BJ (cell line): ENCODE measurements around the gene ITGA11. TPM values are rescaled to one million over a fixed set of nuclear protein-coding genes. Genes with fewer than 3 reads are reported as not detected.

Experiments used
- CTCF ChIA-PET: fragments of 350-600 bp; formaldehyde crosslinking; extraction: SDS; loops from one replicate; lab custom pipeline; 2021; ENCODE audit warnings: antibody characterized with exemption, inconsistent platforms; lab: Yijun Ruan, JAX
- POLR2A ChIA-PET: fragments of 300-600 bp; sonication (Branson Sonifier 250); formaldehyde crosslinking; extraction: SDS; loops from one replicate; lab custom pipeline; 2021; ENCODE audit warnings: antibody characterized with exemption; lab: Charles Lee
- DNase-seq: peaks from one replicate; pipeline ENCODE4 v3.0.0-alpha.2; 2011; ENCODE audit warnings: low read depth
- H3K27me3 ChIP-seq: 2 replicates; pipeline ENCODE4 v1.6.0; 2011; ENCODE audit warnings: low read length; ENCODE audit not compliant: control insufficient read depth, insufficient read depth
- H3K36me3 ChIP-seq: 2 replicates; pipeline ENCODE4 v1.5.1; 2011; ENCODE audit warnings: low read length; ENCODE audit not compliant: control insufficient read depth, insufficient read depth
- H3K4me3 ChIP-seq: 2 replicates; pipeline ENCODE4 v1.5.1; 2011; ENCODE audit warnings: low read depth, mild to moderate bottlenecking, control low read depth, low read length
- CTCF ChIP-seq: IDR thresholded peaks from 2 replicates; pipeline ENCODE4 v1.5.1; 2011; ENCODE audit warnings: low read depth, mild to moderate bottlenecking, control low read depth, inconsistent platforms, low read length, moderate library complexity; ENCODE audit not compliant: insufficient read depth
- polyA plus RNA-seq: library from polyadenylated mRNA; depleted of rRNA; stranded (reverse); fragments of >200 nt; gene quantifications from 2 replicates; pipeline ENCODE4 v1.2.3, GENCODE V29; 2011

ITGA11 gene
- polyA plus RNA-seq, 1 experiment = 72.7 TPM

DNA sequence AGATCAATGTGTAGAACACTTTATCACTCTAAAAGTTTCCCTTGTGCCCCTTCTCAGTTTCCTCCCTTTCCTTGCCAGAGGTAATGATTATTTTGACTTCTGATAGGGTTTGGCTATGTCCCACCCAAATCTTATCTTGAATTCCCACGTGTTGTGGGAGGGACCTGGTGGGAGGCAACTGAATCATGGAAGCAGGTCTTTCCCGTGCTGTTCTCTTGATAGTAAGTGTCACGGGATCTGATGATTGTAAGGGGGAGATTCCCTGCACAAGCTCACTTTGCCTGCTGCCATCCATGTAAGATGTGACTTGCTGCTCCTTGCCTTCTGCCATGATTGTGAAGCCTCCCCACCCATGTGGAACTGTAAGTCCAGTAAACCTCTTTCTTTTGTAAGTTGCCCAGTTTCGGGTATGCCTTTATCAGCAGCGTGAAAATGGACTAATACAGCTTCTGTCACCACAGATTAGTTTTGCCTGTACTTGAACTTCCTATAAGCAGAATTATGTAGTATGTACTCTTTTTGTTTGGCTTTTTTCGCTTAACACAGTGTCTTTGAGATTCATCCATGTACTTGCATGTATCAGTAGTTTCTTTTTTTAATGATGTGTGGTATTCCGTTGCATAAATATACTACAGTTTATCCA lies 147.2 kb downstream of the ITGA11 start:
- CTCF ChIA-PET = interaction anchor here (0.6 to 1.7 kb wide), 3 partner anchors 22 to 667 kb away, joined by 3 to 4 read pairs (median 3); no protein-coding TSS in a partner anchor
- no peak for DNase-seq
- no peak for TF ChIP-seq CTCF
- Histone ChIP-seq H3K27me3 (no peaks in the 10 kb centered on the region), H3K4me3 (no peak overlapping the region), H3K36me3 (peaks cover under 1% of the 10 kb centered on the region; the same call in 1 of the 2 replicates)
- POLR2A ChIA-PET = no interaction called here

DNA sequence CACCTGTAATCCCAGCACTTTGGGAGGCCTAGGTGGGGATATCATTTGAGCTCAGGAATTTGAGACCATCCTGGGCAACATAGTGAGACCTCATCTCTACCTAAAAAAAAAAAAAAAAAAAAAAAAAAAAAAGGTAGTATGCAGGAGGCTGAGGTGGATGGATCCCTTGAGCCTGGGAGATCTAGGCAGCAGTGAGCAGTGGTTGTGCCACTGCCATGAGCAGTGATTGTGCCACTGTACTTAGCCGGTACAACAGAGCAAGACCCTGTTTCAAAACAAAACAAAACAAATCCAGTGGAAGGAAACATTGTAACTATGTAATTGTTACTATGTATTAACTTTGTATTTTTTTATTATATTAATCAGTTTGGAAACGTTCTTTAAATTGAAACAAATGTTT lies 148.6 kb downstream of the ITGA11 start:
- CTCF ChIA-PET = no interaction called here
- Histone ChIP-seq H3K4me3 (no peak overlapping the region), H3K36me3 (no peaks in the 10 kb centered on the region), H3K27me3 (no peaks in the 10 kb centered on the region)
- no peak for DNase-seq
- POLR2A ChIA-PET = interaction anchor here (0.6 kb wide), 2 partner anchors 12 to 420 kb away, joined by 6 to 8 read pairs; no protein-coding TSS in a partner anchor
- TF ChIP-seq CTCF = no peak

DNA sequence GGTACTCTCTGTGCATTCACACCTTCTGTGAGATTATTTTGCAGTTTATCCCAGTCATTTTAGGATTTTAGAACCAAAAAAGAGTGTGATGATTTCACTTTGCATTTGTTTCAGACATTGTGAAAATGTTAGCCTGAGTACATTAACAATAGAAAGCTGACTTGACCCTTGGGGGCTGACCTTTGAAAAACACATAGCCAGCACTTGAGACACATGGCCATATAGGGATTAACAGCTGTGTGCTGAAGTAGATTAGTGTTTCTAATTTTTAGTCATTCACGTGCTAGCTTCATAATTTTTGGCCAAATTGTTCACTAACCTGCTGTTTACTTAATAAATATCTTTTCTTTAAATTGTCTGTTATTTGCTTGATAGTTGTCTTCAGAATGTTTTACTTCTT lies 151.0 kb downstream of the ITGA11 start:
- Histone ChIP-seq H3K4me3 (peak overlapping the region; percentile 12; the same call in 1 of the 2 replicates), H3K27me3 (no peaks in the 10 kb centered on the region), H3K36me3 (no peaks in the 10 kb centered on the region)
- ChIA-PET CTCF (interaction anchor here (0.9 to 2.9 kb wide), 5 partner anchors 9 to 326 kb away, joined by 3 to 18 read pairs (median 4); no protein-coding TSS in a partner anchor), POLR2A (no interaction called here)
- TF ChIP-seq CTCF = no peak
- DNase-seq = no peak

GRCh38 chr15:68279779-68280753 lies 151.9 kb downstream of the ITGA11 start:
- ChIA-PET CTCF (interaction anchor here (0.8 to 3.6 kb wide), 7 partner anchors 10 to 270 kb away, joined by 3 to 18 read pairs (median 4); no protein-coding TSS in a partner anchor), POLR2A (interaction anchor here (1.0 kb wide), 1 partner anchor 14 kb away, joined by 3 read pairs; no protein-coding TSS in a partner anchor)
- no peak for DNase-seq
- H3K27me3 ChIP-seq = no peaks in the 10 kb centered on the region
- peak overlapping the region; percentile 85 for H3K4me3 ChIP-seq
- H3K36me3 ChIP-seq = no peaks in the 10 kb centered on the region
- no peak for TF ChIP-seq CTCF
